Umbilical cord (tissue), 2 donors: ENCODE measurements around the gene NME7. TPM values are rescaled to one million over a fixed set of nuclear protein-coding genes. Genes with fewer than 3 reads are reported as not detected.

ENCODE experiments used
- DNase-seq: peaks from one replicate; pipeline ENCODE4 v3.0.0-alpha.2; 2015; ENCODE audit warnings: low spot score
- total RNA-seq: library from RNA; depleted of rRNA; stranded (reverse); fragments of >200 nt; gene quantifications from one replicate; pipeline ENCODE4 v1.2.3, GENCODE V29; 2014; ENCODE audit warnings: low replicate concordance; ENCODE audit not compliant: insufficient read depth

NME7 gene
- total RNA-seq, 1 donor from 2014 or later: 29.6 TPM

DNA sequence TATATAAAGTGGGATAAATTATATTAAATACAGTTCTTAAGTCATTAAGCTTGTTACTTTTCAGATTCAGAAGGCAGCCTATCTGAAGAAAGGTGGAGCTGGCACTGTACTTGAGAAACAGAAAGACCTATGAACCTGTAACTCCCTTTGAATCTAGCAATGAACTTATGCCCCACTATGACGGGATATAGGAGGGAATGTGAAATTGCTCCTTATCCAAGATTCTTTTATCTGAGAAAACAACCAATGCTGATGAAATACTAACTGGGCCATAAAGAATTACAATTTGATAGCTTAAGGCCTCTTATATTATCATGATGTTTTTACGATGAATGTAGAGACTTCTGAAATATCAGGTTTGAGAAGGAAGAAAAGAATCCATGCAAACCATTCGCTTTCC lies 211.0 kb downstream of the NME7 start:
- DNase-seq: no peak

DNA sequence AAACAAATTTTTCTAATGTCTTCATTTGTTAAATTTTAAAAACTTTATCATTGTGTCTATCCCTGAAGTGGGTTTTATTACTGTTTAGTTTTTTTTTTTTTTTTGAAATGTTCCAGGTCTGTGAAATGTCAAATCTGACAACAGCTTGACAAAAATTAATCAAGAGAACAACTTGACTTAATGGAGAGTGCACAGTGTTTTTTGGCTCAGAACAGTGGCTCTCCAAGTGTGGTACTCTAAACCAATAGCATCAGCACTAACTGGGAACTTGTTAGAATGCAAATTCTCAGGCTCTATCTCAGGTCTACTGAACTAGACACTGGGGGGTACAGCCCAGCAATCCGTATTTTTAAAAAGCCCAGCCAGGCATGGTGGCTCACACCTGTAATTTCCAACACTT lies 211.9 kb downstream of the NME7 start:
- DNase-seq: no peak

DNA sequence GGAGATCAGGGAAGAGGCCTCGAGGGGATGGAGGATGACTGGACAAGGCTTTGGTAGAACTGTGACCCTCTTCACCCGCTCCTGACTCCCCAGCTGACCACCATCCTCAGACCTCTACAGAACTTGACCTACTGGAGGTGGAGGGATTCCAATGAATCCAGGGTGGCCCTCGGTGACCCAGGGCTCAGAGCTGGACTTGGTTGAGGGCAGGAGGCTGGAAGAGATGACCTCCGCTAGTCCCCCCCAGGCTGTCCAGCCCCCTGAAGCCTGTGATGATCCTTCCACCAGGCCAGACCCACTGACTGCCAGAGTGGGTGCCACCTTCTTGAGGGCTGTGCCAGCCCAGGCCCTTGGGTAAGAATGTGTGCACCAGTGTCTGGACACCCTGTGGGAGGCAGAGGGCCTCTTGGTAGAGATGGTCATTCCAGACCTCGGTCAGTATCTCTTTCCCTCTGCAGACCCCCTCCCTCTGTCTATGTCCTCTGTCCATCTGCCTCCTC lies 216.2 kb downstream of the NME7 start:
- DNase-seq: no peak

DNA sequence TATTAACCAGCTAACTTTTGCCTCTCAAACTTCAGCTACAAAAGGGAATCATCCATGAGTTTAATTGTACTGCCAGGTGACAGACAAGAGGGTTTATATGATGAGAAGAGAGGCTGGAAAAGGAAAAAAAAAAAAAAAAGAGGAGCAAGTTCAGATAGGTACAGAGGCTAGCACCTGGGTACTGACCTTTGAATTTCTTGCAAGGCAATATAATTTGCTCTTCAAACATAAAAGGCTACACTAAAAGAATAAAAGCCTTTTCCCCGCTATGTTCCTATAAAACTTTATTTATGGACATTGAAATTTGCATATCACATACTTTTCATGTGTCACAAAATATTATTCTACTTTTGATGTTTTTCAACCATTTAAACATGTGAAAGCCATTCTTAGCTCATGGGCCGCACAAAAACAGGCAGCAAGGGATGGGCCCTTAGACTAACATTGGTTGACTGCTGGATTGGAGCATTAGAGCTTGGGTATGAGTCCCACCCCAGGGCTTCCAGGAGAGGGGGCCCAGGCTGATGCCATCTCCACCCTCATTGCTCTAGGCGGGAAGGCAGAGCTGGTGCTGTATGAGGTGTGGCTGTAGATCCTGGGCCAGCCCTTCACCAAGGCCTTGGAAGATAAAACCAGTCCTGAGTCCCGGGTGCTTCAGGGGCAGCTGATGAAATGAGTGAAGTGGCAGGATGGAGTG lies 216.8 kb downstream of the NME7 start:
- no peak for DNase-seq

DNA sequence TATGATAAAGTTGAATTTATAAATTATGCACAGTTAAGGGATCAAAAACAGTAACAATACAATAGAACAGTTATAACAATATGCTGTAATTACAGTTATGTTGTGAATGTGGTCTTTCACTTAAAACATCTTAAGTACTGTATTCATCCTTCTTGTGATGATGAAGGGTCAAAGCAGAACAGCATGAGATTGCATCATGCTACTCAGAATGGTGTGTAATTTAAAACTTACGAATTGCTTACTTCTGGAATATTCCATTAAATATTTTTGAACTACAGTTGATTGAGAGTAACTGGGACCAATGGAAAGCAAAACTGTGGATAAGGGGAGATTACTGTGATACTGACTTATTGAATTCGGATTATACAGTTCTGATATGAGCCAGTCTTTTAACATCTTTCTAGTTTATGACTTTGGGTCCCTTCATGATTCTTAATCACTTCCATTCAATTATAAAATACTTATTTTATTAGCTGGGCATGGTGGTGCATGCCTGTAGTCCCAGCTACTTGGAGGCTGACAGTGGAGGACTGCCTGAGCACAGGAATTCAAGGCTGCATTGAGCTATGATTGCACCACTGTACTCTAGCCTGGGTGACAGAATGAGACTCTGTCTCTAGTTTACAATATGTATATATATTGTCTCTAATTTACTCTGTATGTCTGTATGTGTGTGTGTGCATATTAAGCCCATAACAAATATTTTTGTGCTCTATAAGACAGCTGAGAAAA lies 217.9 kb downstream of the NME7 start:
- no peak for DNase-seq

DNA sequence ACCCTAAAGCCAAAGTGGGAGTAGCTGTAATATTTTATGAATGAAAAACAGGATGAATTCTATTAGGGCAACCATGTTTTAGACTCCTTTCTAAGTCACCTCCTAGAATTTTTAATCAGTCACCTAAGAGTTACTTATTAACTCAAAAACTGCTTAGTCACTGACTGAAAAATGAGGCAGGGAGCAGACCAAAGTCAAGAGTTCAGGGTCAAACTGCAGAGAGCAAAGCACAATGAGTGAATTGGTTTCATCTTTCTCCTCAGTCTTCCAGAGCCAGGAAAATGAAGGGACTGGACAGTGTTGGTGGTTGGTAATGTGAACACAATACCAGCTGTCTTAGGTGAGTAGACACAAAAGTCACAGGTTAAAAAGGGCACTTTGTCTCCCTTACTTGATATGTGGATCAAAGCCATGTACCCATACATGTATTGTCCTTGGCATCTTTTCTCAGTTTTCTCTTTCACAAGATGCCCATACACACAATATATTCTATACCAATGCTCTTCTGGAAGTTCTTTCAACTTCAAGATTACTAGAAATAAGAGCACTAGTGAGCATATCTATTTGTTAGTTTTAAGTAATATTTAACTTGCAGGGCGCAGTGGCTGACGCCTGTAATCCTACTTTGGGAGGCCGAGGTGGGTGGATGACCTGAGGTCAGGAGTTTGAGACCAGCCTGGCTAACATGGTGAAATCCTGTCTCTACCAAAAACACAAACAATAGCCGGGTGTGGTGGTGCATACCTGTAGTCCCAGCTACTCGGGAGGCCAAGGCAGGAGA lies 218.9 kb downstream of the NME7 start:
- no peak for DNase-seq

DNA sequence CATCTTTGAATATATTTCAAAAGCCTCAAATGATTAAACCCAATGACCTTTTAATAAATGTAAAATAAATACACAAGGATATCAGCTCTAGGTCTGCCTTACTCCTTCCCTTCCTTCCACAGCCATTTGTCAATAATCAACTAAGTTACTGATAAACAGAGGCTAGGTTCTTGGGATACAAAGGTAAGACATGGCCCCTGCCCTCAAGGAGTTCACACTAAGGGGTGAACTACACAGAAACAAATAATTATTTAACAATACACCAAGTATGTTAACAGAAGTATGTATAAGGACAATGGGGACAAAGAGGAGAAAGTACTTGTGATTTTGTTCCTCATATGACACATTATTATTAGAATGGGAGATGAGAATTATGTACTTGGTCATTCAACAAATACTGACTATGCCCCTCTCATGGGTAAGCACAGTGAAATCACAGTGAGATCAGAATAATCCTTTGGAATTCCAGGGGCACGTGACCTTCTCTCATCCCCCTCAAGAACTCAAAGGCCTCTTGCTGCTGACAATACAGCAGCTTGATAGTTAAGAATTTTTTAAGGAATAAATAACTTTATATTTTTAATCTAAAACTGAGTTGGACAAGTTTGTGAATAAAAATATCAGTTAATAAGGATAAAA lies 220.9 kb downstream of the NME7 start:
- no peak for DNase-seq

DNA sequence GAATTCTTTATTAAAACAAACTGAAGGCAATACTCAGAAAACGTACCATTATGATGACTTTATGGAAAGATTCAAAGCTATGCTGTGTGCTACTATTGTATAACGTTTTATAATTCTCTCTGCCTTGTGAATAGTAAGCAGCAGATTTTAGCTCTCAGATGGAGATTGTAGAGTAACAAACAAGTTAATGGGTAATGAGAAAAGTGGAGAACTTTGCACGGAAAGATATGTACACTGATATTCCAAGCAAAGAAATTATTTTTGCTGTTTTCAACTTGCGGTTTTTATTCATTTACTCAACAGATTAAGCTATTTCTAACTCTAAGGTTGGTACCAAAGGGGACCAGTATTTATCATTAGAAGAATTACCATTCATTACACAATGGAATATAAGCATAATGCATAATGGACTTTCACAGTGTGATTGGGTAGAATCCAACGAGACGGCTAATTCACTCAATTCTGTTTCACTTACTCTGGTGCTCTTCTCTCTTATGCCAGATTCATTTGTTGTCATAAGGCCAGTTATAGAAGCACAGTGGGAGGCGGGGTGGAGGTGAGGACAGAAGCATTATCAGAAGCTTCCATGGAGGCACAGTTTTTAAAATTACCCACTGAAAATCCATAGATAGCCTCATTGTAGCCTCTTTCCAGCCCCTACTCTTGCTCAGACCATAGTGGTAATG lies 222.5 kb downstream of the NME7 start:
- DNase-seq: no peak

DNA sequence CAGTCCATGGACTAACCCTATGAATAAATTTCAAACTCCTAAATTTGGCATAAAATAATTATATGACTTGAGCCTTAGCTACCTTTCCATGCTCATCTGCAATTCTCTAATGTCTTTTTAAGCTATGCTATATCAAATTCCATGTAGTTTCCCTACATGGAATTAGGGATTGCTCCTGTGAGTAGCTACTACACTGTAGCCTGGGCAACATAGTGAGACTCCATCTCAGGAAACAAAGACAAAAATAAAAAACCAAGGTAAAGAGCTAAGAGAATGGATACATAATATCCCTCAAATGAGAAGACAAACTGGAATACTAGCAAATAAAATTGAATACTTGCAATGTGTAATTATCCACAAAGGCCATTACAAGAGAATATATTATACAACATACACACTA lies 223.6 kb downstream of the NME7 start:
- no peak for DNase-seq

DNA sequence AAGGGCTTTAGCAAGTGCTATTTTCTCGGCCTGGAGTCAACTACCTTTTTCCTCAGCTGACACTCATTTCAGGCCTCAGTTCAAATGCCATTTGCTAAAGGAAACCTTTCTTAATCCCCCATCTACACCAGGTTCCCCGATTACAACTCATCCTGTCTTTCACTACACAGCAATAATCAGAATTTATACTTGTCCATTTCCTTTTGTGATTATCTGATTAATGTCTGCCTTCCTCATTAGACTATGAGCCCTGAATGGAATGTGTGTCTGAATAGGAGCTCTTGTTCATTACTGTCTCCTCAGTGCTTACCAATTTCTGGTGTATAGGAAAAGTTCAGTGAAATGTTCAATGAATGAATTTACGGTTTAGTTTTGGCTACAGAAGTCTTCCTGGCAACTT lies 224.3 kb downstream of the NME7 start:
- DNase-seq: no peak

DNA sequence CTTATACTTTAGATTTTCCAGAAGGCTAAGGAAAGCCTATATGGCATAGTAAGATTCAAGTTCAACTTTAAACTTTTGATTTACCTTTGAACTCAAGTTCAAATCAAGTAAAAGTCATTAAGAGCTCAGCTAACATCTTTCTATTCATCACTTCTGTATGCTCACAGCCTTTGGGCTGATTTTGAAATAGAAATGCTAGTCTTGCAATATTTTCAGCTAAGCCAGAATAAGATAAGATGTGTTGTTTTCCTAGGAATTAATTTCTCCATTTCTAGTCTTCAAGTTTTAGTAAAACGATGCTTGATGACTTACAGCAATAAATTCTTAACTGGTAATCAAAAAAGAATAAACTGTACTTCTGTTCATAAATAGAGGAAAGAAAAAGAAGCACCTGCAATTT lies 225.5 kb downstream of the NME7 start:
- no peak for DNase-seq

DNA sequence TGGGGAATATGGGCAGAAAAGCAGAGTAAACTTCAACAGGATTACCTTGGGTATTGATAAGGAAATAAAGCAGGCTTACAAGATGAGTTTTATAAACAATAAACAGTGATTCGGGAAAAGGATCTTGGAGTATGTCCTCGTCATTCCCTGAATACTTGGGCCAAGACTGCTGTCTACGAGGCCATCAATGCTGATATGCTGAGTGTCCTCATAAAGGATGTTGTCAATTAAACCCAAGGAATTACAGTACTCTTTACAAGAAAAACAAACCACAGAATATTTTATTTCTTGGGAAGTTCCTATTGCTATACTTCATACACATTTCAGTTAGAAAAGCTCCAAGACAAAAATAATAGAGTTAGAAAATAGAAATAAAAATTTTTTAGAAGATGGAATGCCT lies 226.2 kb downstream of the NME7 start:
- DNase-seq: no peak

DNA sequence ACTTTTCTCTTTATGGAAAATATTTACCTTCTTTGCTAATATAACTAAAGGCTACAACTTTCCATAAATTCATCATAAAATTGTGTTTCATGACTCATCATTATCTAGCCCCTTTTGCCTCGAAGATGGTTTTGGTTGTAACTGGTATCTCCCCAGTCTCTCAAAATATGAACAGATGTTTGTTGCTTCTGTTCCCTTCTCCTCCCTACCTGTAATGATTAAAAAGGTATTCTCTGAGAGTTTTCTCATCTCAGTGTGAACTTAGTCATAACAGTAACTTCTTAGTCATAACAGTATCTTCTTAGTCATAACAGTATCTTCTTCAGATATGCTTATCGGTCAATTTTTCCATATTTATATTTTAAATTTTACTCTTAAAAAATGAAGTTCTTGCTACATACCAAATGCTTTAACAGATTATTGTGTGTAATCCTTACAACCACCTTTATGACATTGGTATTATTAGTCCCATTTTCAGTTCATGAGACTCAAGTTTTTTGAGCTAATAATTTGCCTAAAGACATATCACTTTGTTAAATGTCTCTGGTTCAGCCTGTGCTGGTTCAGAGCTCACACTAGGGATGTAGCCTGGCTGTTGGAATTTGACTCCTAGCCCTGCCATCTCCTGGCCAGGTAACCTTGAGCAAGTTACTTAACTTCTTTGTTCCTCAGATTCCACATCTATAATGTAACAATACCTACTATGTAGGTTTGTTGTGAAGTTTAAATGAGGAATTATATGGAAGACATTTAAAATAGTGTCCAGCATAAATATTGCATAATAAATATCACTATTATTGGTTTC lies 228.5 kb downstream of the NME7 start:
- no peak for DNase-seq

DNA sequence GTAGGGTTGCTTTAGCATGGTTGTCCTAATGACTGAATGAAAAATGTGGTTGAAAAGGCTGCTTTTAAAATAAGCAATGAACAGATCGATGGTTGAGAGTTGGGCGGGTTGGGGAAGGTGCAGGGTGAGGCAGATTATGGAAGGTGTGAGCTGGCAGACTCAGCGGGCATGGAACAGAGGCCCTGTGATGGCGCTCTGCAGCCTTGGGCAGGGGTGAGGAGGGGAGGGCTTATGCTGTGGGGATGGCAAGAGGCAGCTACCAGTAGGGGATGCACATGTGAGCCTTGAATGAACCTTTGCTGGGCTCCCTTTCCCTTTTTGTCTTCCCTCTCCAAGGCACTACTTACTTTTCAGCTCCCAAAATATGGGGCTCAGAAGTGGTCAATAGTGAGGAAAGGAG lies 230.2 kb downstream of the NME7 start:
- no peak for DNase-seq

DNA sequence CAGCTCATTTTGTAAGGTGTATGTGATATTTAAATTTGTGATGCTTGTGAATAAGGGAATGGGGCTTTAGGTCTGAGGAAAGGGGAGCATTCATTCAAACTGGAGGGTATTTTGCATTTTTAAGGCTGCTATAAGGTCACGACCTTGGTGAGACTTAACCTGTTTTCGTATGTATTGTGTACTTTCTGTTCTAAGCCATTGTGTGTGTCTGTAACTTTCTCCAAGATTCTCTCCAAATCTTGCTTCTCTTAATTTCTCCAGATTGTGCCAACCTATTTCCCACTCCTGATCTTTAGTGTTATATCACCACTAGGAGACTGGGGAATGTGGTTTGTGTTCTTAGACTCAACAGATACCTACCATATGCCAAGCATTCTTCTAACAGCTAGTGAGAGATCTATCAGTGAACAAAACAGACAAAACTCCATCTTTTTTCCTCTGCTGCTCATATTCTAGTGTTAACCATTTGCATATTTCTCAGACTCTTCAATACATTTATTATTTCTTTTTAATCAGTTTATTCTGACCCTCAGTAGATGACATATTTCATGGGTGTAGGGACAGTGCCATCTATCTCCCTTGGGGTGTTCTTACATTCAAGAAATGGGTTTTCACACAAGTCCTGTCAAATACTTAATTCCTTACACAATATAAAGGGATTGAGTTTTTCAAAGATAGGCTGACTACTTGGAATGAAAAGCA lies 233.6 kb downstream of the NME7 start:
- no peak for DNase-seq

DNA sequence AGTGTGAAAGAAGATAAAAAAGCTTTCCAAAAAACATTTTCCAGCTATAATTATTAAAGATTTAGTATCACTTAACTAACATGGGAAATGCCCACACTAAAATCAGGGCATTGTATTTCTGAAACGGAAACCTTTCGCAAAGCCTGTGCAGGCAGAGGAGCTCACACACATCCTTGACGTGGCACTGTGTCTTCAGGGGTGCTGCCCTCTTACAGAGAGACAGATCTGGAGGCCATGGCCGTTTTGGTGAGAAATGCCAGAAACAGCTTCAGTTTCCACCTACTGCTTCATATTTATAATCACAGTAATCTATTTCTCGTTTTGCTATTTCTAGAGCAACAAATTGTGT lies 234.4 kb downstream of the NME7 start:
- no peak for DNase-seq

DNA sequence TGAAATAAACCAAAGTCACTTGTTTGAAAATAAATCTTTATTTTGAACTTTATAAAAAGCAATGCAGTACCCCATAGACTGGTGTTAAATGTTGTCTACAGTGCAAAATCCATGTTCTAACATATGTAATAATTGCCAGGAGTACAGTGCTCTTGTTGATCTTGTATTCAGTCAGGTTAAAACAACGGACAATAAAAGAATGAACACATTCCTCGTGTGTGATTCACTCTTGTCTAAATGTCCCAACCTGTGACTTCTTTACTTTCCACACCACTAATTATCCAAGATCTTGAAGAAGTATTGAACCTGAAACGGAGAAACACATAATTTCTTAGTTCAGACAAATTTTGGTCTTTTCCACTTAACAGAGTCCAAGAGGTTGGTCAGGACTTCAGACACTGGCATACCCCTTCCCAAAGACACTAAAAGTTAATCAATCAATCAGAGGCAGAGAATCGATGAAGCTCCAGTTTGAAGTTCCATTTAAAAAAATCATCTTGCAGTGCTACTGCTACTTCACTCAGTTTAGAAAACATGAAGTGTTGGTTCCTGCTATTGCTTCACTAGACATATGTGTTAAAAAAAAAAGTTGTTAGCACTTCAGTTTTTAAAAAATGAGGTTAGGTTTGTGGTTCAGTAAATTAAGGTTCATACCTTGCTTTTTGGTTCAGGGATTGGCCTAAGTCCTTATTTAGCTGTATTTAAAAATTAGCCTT lies 234.9 kb downstream of the NME7 start:
- DNase-seq: no peak

DNA sequence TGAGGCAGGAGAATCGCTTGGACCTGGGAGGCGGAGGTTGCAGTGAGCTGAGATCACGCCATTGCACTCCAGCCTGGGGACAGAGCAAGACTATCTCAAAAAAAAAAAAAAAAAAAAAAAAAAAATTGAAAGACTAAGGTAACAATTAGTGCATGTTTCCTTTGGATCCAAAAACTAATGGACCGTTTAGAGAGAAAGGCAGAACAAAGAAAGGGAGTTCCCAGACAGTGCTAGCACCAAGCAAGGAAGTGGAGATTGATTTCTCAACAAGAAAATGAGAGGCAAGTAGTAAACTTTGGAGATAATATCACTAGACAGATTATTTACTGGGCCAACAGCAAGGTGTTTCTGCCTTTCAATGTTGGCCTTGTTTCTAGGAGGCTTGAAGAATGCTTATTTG lies 236.9 kb downstream of the NME7 start:
- no peak for DNase-seq

DNA sequence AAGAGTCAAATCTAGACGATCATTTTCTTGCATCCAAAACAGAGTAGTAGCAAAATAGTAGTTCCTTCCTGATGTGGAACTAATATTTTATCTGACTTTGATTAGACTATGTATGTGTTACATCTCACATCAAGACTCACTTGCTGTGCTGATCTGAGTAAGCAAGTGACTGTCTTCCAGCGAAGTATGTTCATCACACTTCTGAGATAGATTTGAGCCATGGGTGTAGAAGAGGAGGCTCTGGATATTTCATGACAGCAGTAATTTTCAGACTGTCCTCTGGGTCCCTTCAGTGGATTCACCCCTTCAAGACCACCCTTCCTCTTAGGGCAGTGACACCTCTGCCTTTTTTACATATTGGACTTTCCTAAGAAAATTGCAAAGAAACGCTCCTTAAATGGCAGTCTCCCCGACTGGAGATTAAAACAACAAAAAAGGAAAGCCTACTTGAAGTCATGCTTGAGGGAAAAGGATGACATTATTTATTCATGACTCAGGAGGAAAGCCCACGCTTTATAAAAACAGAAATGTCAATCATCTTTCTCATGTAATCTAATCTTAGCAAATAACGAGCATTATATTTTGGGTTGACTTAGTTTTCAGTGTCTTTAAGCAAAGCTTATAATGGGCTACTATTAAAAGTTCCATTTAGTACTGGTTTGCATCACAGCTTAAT lies 238.3 kb downstream of the NME7 start:
- no peak for DNase-seq
